Neural crest cell (in vitro differentiated cells): ENCODE data around the gene C15orf39. TPM values are rescaled to one million over a fixed set of nuclear protein-coding genes. Genes with fewer than 3 reads are reported as not detected.

Source experiments
- DNase-seq: peaks from one replicate; pipeline ENCODE4 v3.0.0; 2021; ENCODE audit warnings: low read depth, mixed read lengths, low spot score
- H3K27ac Mint-ChIP-seq: one replicate; pipeline ENCODE4 v1.8.0; 2021; ENCODE audit warnings: mild to moderate bottlenecking, mixed read lengths; ENCODE audit not compliant: unreplicated experiment
- H3K27me3 Mint-ChIP-seq: 2 replicates; pipeline ENCODE4 v1.8.0; 2021; ENCODE audit warnings: low read depth, mild to moderate bottlenecking, mixed read lengths
- H3K36me3 Mint-ChIP-seq: 2 replicates; pipeline ENCODE4 v1.8.0; 2021; ENCODE audit warnings: low read depth, mild to moderate bottlenecking, mixed read lengths
- H3K4me1 Mint-ChIP-seq: 2 replicates; pipeline ENCODE4 v1.8.0; 2021; ENCODE audit warnings: mixed read lengths
- H3K4me3 Mint-ChIP-seq: one replicate; pipeline ENCODE4 v1.8.0; 2021; ENCODE audit warnings: mild to moderate bottlenecking, mixed read lengths
- H3K9me3 Mint-ChIP-seq: 2 replicates; pipeline ENCODE4 v1.8.0; 2021; ENCODE audit warnings: mixed read lengths
- CTCF ChIP-seq: fragments of 200-600 bp; sonication (generic); conservative IDR thresholded peaks from 2 replicates; pipeline ENCODE4 v1.5.0; 2021; ENCODE audit warnings: antibody characterized with exemption, mild to moderate bottlenecking
- total RNA-seq: library from RNA; stranded (reverse); gene quantifications from 2 replicates; pipeline ENCODE4 v1.2.1, GENCODE V29; 2021

C15orf39 gene
- total RNA-seq, 1 donor from 2014 or later = 29.5 TPM

GRCh38 chr15:75181780-75182179 lies 19.9 kb upstream of the C15orf39 start:
- H3K36me3 Mint-ChIP-seq = no peaks in the 10 kb centered on the region
- peak overlapping the region; percentile 97 for H3K27ac Mint-ChIP-seq
- H3K4me3 Mint-ChIP-seq = peak overlapping the region; percentile 80
- H3K9me3 Mint-ChIP-seq = no peaks in the 10 kb centered on the region
- DNase-seq = no peak
- TF ChIP-seq CTCF = no peak
- peaks cover 64% of the 10 kb centered on the region for H3K4me1 Mint-ChIP-seq
- H3K27me3 Mint-ChIP-seq = peaks cover 11% of the 10 kb centered on the region

GRCh38 chr15:75182187-75183131 lies 19.2 kb upstream of the C15orf39 start:
- peak overlapping the region; percentile 97 for H3K27ac Mint-ChIP-seq
- DNase-seq = no peak
- H3K4me3 Mint-ChIP-seq = peak overlapping the region; percentile 80

GRCh38 chr15:75185271-75186029 lies 16.2 kb upstream of the C15orf39 start:
- H3K4me1 Mint-ChIP-seq = peaks cover 37% of the 10 kb centered on the region

More at GRCh38 chr15:75182187-75183131, 19.2 kb upstream of the C15orf39 start:
- no peaks in the 10 kb centered on the region for H3K9me3 Mint-ChIP-seq
- H3K27me3 Mint-ChIP-seq = peaks cover 9% of the 10 kb centered on the region
- no peak for TF ChIP-seq CTCF
- no peaks in the 10 kb centered on the region for H3K36me3 Mint-ChIP-seq
- peaks cover 60% of the 10 kb centered on the region for H3K4me1 Mint-ChIP-seq

GRCh38 chr15:75186044-75186443 lies 15.6 kb upstream of the C15orf39 start:
- no peak for DNase-seq
- TF ChIP-seq CTCF = no peak
- Mint-ChIP-seq H3K9me3 (no peaks in the 10 kb centered on the region), H3K27me3 (no peaks in the 10 kb centered on the region), H3K4me1 (peaks cover 31% of the 10 kb centered on the region), H3K36me3 (no peaks in the 10 kb centered on the region), H3K4me3 (no peak overlapping the region), H3K27ac (no peak overlapping the region)

More at GRCh38 chr15:75185271-75186029, 16.2 kb upstream of the C15orf39 start:
- no peak for TF ChIP-seq CTCF
- H3K27ac Mint-ChIP-seq = no peak overlapping the region
- H3K36me3 Mint-ChIP-seq = no peaks in the 10 kb centered on the region
- no peaks in the 10 kb centered on the region for H3K9me3 Mint-ChIP-seq
- H3K4me3 Mint-ChIP-seq = no peak overlapping the region
- DNase-seq = no peak
- H3K27me3 Mint-ChIP-seq = no peaks in the 10 kb centered on the region

GRCh38 chr15:75188499-75188898 lies 13.2 kb upstream of the C15orf39 start:
- TF ChIP-seq CTCF = no peak
- H3K4me3 Mint-ChIP-seq = no peak overlapping the region
- H3K27me3 Mint-ChIP-seq = no peaks in the 10 kb centered on the region
- no peaks in the 10 kb centered on the region for H3K36me3 Mint-ChIP-seq
- H3K4me1 Mint-ChIP-seq = peaks cover 10% of the 10 kb centered on the region
- no peak overlapping the region for H3K27ac Mint-ChIP-seq
- DNase-seq = no peak
- no peaks in the 10 kb centered on the region for H3K9me3 Mint-ChIP-seq
